Activated B cell treated with CpG ODN at 0.5 μM for 24 hours (primary cell): Measurements from ENCODE around the gene FHAD1. TPM values are rescaled to one million over a fixed set of nuclear protein-coding genes. Genes with fewer than 3 reads are reported as not detected.

Experiments
- ATAC-seq: fragments of 200-7000 bp; cut with Tn5 transposase; one replicate; pipeline ENCODE4 v1.10.0; 2021; ENCODE audit warnings: low read depth, mild to moderate bottlenecking, moderate library complexity
- CTCF ChIA-PET: fragments of 350-600 bp; sonication (Branson Sonifier 250); formaldehyde crosslinking; loops from one replicate; lab custom pipeline; 2021; ENCODE audit warnings: antibody characterized with exemption; lab: Charles Lee
- POLR2A ChIA-PET: fragments of 350-600 bp; sonication (Branson Sonifier 250); formaldehyde crosslinking; loops from one replicate; lab custom pipeline; 2021; ENCODE audit warnings: antibody characterized with exemption; lab: Charles Lee
- DNase-seq: peaks from one replicate; pipeline ENCODE4 v3.0.0; 2022
- H3K27ac Mint-ChIP-seq: one replicate; pipeline ENCODE4 v1.8.0; 2020; ENCODE audit warnings: mixed read lengths
- H3K27me3 Mint-ChIP-seq: one replicate; pipeline ENCODE4 v1.8.0; 2021; ENCODE audit warnings: mixed read lengths
- H3K36me3 Mint-ChIP-seq: one replicate; pipeline ENCODE4 v1.8.0; 2021; ENCODE audit warnings: low read depth, mixed read lengths
- H3K4me1 Mint-ChIP-seq: one replicate; pipeline ENCODE4 v1.8.0; 2021; ENCODE audit warnings: mixed read lengths
- H3K4me3 Mint-ChIP-seq: one replicate; pipeline ENCODE4 v1.8.0; 2020; ENCODE audit warnings: mild to moderate bottlenecking, mixed read lengths
- H3K9me3 Mint-ChIP-seq: one replicate; pipeline ENCODE4 v1.8.0; 2020; ENCODE audit warnings: mixed read lengths
- CTCF ChIP-seq: fragments of 200-600 bp; IDR thresholded peaks from one replicate; pipeline ENCODE4 v1.8.0; 2022; ENCODE audit warnings: antibody characterized with exemption, mild to moderate bottlenecking
- intact Hi-C: fragments of 100-400 bp; cut with micrococcal nuclease; formaldehyde crosslinking; loops from one replicate; pipeline ENCODE4 v1.15.1; 2024
- total RNA-seq: library from RNA; stranded (reverse); gene quantifications from 2 replicates; pipeline ENCODE4 v1.2.3, GENCODE V29; 2022

The FHAD1 gene
- total RNA-seq, 1 donor from 2014 or later: not detected

- no peak for TF ChIP-seq CTCF
- Mint-ChIP-seq H3K27ac (no peak overlapping the region), H3K4me3 (no peak overlapping the region), H3K27me3 (no peaks in the 10 kb centered on the region), H3K36me3 (no peaks in the 10 kb centered on the region), H3K9me3 (peaks cover 4% of the 10 kb centered on the region), H3K4me1 (no peaks in the 10 kb centered on the region)
- ChIA-PET POLR2A (no interaction called here), CTCF (no interaction called here)
- intact Hi-C loops: no loop called here
- no peak for ATAC-seq
- no peak for DNase-seq
Observed at GRCh38 chr1:15315815-15316214, 68.8 kb downstream of the FHAD1 start.

DNA sequence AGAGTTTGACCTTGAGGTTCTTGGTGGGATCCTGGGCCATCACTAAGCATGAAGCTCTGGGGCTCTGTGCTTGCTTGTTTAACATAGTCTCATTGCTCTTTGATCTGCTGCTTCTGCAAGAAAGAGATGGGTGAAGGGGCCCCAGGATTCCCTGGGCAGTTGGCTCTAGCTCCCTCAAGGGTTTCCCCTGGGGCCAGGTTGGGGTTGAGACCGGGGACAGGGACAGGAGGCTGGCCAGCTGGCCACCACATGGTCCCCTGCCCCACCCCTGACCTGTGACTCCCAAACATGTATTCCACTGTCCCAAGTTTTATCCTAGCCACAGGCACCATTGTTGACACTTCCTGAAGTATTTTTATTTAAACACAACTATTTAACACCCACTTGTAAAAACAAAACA is 69.5 kb downstream of the FHAD1 start:
- intact Hi-C loops: no loop called here
- ATAC-seq (no peak), DNase-seq (no peak)
- no peaks in the 10 kb centered on the region for H3K27me3 Mint-ChIP-seq
- TF ChIP-seq CTCF: no peak
- peaks cover 4% of the 10 kb centered on the region for H3K9me3 Mint-ChIP-seq
- no peak overlapping the region for H3K4me3 Mint-ChIP-seq
- ChIA-PET CTCF (no interaction called here), POLR2A (no interaction called here)
- no peaks in the 10 kb centered on the region for H3K36me3 Mint-ChIP-seq
- no peak overlapping the region for H3K27ac Mint-ChIP-seq
- H3K4me1 Mint-ChIP-seq: no peaks in the 10 kb centered on the region

DNA sequence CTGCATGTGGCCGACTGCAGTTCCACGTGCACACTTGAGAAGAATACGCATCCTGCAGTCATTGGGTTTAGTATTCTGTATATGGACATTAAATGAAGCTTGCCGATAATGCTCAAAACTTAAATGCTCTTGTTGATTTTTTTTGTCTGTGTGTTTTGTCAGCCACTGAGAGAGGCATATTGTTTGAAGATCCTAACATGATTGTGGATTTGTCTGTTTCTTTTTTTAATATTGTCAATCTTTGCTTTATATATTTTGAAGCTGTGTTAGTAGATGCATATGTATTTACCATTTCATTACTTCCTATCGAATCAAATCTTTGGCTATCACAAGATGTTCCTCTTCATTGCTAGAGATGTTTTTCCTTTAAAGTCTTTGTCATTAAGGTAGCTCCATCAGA is 73.2 kb downstream of the FHAD1 start:
- intact Hi-C loops: no loop called here
- Mint-ChIP-seq H3K36me3 (no peaks in the 10 kb centered on the region), H3K27me3 (peaks cover 1% of the 10 kb centered on the region), H3K27ac (no peak overlapping the region), H3K4me1 (no peaks in the 10 kb centered on the region), H3K9me3 (peaks cover 4% of the 10 kb centered on the region), H3K4me3 (no peak overlapping the region)
- POLR2A ChIA-PET: no interaction called here
- CTCF ChIA-PET: interaction anchor here (0.6 to 8.3 kb wide), 3 partner anchors 15 to 1068 kb away, joined by 3 to 189 read pairs (median 3); no protein-coding TSS in a partner anchor
- DNase-seq: no peak
- ATAC-seq: no peak
- no peak for TF ChIP-seq CTCF

GRCh38 chr1:15321601-15322000 is 74.6 kb downstream of the FHAD1 start:
- intact Hi-C loops: no loop called here
- TF ChIP-seq CTCF: no peak
- Mint-ChIP-seq H3K27me3 (peaks cover 1% of the 10 kb centered on the region), H3K4me3 (no peak overlapping the region), H3K4me1 (no peaks in the 10 kb centered on the region), H3K36me3 (no peaks in the 10 kb centered on the region), H3K27ac (no peak overlapping the region), H3K9me3 (peaks cover 4% of the 10 kb centered on the region)
- no peak for DNase-seq
- CTCF ChIA-PET: interaction anchor here (8.3 kb wide), 1 partner anchor 108 kb away, joined by 189 read pairs; no protein-coding TSS in a partner anchor
- ATAC-seq: no peak
- POLR2A ChIA-PET: no interaction called here

- ChIA-PET POLR2A (interaction anchor here (1.0 kb wide), 1 partner anchor 109 kb away, joined by 7 read pairs; no protein-coding TSS in a partner anchor), CTCF (interaction anchor here (0.9 to 8.3 kb wide), 19 partner anchors 9 to 419 kb away, joined by 3 to 189 read pairs (median 5); partner anchors contain the start of genes CTRC and EFHD2)
- TF ChIP-seq CTCF: no peak
- Mint-ChIP-seq H3K27me3 (peaks cover 5% of the 10 kb centered on the region), H3K4me1 (no peaks in the 10 kb centered on the region), H3K36me3 (no peaks in the 10 kb centered on the region), H3K27ac (no peak overlapping the region), H3K9me3 (peaks cover 4% of the 10 kb centered on the region), H3K4me3 (no peak overlapping the region)
- intact Hi-C loops: loop anchor here (1.0 to 2.0 kb wide), 2 partner anchors 109 to 178 kb away; no protein-coding TSS in a partner anchor
- no peak for DNase-seq
- no peak for ATAC-seq
Observed at GRCh38 chr1:15322648-15323350, 75.8 kb downstream of the FHAD1 start.
